DMS53 treated with DMSO at 0.1 percent for 48 hours (cell line): ENCODE data around the gene BDKRB2.

ENCODE experiments used
- DNase-seq: peaks from one replicate; lab custom pipeline; 2025; ENCODE audit not compliant: unreplicated experiment; lab: John Stamatoyannopoulos, UW

The BDKRB2 gene

DNA sequence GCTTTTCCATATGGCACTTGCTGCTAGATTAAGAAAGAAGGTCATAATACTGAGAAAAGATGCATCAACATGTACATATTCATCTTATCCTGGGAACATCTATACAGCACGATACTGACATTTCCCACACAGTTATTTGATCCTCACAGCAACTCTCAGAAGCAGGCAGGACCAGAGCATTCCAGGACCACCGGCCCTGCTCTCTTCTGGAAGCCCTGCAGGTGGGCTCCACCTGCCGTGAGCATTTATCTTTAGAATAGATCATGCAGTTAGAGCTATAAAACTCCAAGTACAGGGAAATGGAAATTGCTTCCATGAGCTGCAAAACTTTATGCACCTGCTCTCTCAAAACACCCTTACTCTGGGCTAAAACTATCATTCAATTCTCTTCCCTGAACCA, 45.8 kb downstream of the BDKRB2 start:
- no peak for DNase-seq

DNA sequence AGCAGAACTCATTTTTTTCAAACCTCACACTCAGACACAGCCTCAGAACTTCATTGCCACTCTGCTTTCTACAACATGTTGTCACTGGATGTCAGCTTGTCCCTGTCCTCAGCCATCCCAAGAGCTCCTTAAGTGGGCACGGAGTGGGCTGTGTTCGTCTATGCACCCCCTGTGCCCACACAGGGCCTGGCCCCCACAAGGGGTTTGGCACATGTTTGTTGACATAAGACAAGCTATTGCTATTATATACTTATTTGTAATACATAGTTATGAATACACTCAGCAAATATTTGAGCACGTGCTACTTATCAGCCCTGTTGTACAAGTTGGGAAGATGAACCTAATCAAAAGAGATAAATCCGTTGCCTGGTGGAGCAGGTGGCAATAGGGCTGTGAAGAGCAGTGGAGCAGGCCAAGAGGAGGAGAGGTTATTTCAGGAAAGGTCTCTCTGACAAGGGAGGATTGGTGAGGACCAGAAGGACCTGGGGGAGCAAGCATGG, 47.1 kb downstream of the BDKRB2 start:
- DNase-seq: no peak

DNA sequence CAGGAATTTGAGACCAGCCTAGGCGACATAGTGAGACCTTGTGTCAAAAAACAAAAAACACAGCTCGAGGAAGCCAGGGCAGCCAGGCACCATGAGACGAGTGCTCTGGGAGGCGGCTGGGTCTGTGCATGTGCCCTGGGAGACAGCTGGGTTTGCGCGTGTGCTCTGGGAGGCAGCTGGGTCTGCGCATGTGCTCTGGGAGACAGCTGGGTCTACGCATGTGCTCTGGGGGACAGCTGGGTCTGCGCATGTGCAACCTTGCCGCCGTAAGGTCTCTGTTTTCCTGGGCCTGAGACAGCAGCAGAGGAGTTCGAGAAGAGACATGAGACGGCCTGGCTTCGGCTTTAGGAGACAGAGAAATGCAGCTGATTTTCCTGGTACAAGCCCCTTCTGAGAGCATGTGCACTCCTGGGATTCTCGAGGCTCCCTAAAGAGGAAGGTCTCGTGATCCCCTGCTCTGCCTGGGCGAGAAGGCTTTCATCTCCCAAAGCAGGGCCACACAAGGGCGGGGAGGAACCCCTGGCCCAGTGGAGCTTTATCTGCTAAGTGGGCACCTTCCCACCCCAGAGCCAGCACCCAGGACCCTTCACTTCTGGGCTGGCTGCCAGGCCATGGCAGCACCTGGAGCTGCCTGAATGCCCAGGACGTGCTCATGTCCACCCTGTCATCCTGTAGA, 47.8 kb downstream of the BDKRB2 start:
- peak; percentile 71 for DNase-seq

DNA sequence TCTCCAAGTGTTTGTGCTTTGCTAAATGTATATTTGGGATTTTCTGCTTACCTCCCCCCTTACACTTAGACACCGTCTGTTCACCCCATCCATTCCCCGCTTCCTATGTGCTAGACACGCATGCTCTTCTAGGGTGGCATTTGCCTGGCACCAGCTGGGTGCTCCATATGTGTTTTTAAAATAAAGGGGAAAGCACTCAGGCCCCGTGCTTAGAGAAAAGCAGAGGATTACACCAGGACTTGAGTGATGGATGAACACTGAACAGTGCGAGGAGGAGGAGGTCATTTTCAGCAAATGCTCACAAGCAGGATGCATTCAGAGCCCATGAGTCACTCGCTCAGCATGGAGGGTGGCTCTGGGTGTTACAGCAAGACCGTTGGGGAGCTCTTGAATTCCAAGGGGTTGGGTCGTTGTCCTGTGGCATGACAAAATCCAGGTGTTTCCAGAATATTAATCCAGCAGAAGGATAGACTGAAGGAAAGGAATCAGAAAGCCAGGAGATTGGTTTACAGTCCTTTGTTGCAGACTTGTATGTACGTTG, 48.4 kb downstream of the BDKRB2 start:
- no peak for DNase-seq

DNA sequence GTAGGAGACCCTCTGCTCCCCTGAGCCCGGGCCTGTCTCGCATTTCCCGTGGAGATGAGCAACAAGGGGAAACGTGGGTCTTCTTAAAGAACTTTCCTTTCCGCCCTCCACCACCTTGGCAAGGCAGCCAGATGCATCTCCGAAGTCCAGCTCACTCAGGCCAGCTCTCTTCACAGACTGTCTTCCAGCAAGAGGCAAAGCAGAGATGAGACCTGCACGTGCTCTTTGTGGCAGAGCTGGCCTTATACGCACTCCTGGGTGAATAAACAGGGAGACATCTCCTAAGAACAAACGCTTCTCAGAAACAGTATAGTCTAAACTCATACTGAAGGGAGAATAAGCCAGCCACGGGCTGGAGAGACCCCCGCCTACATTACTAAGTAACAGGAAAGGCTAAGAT, 50.0 kb downstream of the BDKRB2 start:
- no peak for DNase-seq

DNA sequence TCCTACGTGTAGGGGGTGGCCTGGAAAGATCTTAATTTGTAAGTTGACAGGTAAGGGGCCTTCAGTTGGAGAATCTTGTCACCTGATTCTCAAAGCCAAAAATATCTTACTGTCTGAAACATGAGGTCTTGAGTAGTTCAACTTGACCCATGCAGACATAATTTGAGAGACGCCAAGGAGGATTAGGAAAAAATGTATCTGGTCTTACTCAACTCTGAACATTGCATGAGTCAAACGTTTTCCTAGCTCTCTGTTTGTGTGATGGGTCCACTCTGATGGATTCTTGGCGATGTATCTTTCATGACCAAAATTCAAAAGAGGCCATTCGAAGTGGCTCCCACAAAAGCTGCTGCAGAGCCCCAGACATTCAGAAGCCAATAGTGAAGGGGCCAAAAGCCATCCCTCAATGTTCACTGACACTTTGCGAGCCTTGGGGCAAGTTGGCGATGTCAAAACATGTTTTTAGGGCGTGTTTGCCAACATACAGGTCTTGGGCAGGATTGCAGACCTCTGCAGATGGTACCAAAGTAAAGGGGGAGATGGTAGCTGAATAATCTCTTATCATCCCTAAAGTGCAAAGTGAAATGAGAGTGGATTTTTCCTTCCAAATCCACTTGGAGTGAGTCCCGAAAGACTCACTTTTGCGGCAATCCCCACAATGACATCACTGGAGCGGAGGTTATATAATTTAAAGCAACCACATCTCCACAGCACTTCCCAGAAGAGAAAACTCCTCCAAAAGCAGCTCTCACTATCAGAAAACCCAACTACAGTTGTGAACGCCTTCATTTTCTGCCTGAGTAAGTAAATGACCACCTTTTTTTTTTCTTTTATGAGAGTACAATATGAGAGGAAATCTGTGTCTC, 51.1 kb downstream of the BDKRB2 start, which contains the start of gene BDKRB1:
BDKRB1 (plus strand) TSS at position 710 of the 866 bp plus-strand sequence. CDS start 7,473 bp downstream, outside the sequence.
- DNase-seq: no peak

DNA sequence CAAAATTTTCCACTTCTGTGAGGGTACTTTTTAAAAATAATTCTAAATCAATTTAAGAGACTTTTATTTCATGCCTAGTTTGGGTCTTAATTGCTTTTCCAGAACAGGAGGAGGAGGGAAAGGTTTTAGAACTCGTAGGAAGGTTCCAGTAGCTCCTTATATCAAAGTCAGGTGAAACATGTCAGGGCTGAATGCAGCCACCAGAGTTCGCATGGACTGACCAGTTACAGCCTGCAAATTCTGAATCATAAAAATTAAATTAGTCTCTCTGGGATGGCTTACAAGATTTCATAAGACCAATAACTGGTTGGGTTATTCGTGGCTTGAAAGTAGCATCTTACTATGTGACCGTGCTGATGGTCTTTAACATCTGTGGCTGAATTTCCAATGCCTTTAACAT, 51.8 kb downstream of the BDKRB2 start:
- no peak for DNase-seq

DNA sequence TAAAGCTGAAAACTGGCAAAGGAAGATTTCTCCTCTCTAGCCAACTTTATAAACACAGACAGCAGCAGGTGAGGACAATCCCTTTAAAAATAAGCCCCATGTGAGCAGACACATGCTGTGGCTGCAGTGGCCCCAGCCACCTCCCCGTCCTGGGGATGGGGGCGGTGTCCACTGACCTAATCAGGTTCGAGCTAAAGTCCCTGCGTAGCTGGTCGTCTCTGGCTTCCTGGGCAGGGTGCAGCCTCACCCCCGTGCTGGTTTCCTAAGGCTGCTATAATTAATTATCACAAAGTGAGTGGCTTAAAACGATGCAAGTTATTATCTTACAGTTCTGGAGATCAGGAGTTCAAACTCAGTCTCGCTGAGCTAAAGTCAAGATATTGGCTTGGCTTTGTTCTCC, 52.4 kb downstream of the BDKRB2 start:
- no peak for DNase-seq

DNA sequence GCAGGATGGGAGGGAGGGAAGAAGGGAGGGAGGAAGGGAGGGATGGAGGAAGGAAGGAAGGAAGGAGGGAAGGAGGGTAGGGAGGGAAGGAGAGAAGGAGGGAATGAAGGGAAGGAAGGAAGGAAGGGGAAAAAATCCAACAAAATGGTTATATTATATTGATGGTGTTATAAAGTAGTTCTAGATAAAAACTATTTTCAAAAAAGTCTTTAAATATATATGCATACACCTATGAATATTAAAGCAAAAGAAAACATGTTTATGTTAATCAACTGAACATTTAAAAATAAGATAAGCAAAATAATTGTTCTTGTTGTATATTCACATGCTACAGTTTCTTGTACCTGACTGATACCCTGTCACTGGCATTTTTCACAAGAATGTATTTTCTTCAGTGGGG, 53.3 kb downstream of the BDKRB2 start:
- no peak for DNase-seq

DNA sequence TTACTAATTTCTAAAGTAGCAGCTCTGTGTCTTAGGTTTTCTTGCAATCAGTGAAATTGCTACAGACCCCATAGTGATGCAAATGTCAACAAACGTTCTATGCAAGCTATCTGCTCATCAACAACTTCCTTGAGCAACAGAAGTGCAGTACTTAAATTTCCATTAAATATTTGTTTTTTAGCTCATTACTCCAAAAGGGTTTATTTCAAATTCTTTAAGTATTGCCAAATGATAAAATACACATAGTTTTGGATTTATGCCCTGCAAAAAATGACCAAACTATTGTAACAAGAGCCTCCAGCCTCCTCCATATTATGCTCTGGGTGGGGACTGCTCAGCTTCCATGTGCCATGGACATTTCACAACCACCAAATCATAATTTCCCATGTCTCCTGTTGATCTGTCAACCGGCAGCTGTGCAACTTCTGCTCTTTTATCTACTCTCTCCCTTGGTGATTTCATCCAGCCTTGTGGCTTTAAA, 55.7 kb downstream of the BDKRB2 start:
- no peak for DNase-seq

DNA sequence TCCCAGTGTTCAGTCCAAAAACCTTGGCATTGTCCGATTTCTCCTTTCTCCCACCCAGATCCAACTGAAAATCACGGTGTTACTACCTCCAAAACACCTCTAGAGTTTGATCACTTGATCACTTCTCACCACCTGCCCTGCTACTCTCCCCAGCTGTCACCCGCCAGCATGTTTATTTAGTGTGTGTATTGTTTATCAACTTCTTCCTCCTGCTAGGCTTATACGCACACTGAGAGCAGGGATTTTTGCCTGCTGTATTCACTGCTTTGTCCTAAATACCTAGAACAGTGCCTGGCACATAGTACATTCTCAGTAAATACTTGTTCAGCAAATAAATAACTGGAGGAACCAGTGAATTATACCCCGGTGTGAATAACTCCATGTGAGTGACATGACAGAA, 56.4 kb downstream of the BDKRB2 start:
- DNase-seq: peak; percentile 77

DNA sequence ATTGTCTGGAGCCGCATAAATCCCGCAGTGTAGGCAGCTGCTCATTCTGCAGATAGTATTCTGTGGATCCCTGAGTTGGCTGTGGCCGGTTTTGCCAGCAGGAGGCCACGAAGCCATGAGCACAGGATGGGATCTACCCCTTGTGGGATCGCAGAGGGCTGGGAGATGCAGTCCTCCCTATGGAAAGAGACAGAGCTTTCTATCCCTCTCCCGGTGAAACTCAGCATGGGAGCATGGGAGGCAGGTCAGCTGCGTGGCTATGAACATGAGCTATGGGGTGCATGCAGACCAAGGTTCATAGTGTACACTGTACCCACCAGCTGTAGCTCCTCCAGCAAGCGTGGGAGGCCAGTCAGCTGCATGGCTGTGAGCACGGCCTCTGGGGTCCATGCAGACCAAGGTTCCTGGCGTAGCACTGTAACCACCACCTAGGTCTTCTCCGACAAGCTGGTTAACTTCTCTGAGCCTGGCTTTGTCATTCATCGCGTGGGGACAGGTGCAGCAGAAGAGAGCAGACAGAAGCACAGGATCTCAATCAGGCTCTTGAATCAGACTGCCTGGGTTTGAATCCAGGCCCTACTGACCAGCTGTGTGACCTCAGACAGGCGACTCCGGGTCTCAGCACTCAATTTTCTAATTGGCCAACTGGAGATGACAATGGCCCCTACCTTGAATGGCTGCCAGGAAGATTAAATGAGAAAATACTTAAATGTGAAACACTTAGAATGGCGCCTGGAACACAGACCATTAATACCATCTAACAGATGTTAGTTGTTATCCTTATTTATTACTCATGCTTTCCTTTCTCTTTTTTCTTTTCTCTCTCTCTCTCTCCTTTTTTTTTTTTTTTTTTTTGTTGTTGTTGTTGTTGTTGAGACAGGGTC, 57.4 kb downstream of the BDKRB2 start:
- no peak for DNase-seq

DNA sequence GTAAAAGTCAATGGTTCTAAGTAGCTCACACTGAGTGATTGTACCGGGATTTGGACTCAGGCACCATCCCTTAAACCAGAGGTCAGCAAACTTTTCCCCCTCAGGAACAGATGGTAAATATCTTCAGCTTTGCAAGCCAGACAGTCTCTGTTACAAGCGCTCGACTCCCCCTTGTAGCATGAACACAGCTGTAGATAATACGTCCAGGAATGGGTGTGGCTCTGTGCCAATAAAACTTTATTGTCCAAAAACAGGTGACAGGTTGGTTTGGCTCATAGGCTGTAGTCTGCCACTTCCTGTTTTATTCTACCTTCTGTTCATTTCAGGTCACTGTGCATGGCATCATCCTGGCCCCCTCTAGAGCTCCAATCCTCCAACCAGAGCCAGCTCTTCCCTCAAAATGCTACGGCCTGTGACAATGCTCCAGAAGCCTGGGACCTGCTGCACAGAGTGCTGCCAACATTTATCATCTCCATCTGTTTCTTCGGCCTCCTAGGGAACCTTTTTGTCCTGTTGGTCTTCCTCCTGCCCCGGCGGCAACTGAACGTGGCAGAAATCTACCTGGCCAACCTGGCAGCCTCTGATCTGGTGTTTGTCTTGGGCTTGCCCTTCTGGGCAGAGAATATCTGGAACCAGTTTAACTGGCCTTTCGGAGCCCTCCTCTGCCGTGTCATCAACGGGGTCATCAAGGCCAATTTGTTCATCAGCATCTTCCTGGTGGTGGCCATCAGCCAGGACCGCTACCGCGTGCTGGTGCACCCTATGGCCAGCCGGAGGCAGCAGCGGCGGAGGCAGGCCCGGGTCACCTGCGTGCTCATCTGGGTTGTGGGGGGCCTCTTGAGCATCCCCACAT, 58.9 kb downstream of the BDKRB2 start:
- no peak for DNase-seq

DNA sequence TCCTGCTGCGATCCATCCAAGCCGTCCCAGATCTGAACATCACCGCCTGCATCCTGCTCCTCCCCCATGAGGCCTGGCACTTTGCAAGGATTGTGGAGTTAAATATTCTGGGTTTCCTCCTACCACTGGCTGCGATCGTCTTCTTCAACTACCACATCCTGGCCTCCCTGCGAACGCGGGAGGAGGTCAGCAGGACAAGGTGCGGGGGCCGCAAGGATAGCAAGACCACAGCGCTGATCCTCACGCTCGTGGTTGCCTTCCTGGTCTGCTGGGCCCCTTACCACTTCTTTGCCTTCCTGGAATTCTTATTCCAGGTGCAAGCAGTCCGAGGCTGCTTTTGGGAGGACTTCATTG, 59.5 kb downstream of the BDKRB2 start:
- no peak for DNase-seq

DNA sequence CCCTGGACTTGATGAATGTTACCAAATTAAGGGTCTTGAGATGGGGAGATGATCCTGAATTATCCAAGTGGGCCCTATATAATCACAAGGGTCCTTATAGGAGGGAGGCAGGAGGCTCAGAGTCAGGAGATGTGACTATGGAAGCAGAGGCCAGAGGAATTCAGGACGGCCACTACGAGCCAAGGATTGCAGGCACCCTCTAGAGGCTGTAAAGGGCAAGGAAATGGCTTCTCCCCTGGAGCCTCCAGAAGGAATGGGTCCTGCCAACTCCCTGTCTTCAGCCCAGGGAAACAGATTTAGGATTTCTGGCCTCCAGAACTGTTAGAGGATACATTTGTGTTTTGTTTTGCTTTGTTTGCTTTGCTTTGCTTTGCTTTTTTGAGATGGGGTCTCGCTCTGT, 60.2 kb downstream of the BDKRB2 start:
- no peak for DNase-seq

DNA sequence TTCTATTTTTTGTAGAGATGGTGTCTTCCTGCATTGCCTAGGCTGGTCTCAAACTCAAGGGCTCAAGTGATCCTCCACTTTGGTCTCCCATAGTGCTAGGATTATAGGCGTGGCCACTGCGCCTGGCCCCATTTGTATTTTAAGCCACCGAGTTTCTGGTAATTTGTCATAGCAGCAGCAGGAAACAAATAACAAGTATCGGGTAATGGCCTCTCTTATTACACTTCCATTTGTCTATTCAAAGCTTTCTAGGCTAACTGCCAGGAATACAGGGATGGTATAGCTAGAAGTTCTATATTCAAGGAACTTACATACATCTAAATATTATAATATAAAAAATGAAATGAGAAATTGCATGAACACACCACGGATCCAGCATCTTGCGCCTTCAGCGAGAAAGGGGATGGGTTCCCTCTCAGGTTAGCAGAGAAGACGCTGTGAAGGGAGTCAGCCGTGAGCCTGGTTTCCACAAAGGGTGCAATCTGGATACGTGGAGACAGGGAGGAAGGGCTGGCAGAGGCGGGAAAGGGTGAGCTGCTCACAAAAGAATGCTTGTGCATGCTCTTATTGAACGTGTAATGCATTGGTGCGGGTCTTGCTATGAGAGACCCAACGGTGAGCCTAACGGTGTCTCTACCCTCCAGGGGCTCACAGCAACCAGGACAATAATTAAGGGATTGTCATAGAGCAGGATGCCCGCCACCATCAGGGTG, 60.9 kb downstream of the BDKRB2 start:
- no peak for DNase-seq

DNA sequence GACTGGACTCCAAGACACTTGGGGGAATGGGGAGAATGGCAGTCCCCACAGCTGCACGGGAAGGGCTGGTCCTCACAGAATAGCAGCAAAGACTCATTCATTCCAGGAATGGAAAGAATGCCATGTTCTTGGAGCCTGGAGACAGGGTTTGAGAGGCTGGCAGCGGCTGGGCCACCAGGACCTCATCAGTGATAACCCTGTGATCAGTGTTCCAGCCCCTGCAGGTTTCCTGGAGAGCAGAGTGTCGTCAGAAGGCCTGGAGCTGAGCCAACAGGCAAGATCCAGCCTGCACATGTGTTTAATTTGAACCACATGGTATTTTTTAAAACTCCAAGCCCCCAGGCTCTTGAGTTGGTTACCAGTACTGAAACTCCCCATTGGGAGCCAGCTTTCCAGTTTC, 62.7 kb downstream of the BDKRB2 start:
- no peak for DNase-seq

DNA sequence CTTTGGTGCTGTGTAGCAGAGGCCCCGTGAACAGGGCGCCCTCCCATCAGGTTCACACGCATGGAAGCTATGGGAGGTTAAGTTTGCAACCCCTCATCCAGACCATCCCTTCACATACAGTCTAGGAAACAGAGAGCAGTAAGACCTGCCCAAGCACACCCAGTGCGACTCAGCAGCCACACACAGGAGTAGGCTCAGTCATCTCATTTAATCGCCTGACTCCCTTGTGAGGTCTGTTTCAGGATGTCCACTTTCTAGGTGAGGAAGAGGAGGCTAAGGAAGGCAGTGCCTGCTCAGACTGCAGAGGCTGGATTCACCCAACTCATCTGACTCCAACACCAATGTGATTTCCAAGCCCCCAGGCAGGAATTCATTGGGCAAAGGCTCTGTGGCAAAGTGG, 63.3 kb downstream of the BDKRB2 start:
- no peak for DNase-seq
